Stimulated activated CD4-positive, alpha-beta T cell treated with anti-CD3 and anti-CD28 coated beads, Interleukin-4, amount 100 ng/mL, for 1 hour (primary cell): ENCODE results near the gene PRRG1.
"Not testable (repeated sequence)": the region's sequence is repeated elsewhere in the genome, so short reads cannot be mapped to it uniquely, and the experiment has no call there.

Source experiments
- DNase-seq: peaks from one replicate; pipeline ENCODE4 v3.0.0-alpha.2; 2020

Gene PRRG1

DNA sequence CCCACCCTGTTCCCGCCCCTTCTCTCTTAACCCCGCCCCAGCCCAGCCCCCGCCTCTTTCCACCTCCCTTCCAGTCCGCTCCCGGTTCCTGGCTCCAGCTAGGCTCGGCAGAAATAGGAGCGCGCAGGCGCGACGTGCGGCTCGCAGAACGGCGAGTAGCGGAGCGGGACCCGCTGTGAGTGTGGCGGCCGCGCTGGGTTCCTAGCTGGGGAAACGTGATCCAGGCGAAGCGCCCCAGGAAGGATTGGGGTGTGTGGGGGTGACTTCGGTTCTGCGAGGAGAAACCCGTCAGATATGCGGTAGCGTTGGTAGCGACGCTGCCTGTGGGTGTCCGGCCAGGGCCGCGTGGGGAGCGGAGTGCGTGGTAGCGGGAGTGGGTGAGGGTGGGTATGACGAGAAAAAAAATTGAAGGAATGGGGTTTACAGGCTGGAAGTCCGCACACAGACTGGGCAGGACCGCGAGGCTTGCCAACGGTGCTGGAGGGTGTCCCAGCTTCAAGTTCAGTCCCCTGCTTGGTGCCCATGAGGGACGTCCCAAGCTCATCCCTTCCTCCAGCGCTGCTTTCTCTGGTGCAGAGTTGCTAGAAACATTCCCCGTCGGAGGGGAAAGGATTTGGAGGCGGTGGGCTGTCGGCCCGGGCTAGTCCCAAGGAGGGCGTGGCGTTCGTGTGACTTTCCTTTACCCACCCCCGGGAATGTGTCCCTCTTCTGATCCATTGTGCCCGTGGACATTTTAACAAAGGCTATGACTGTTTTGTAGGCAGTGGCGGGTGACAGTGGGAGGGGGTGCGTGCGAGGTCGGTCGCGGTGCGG, at the start of gene PRRG1:
PRRG1 (plus strand) TSS at position 144 of the 813 bp plus-strand sequence. CDS start 56,886 bp downstream, outside the sequence.
- no peak for DNase-seq

- DNase-seq = no peak
Measured at GRCh38 chrX:37302569-37302968, 46.6 kb upstream of the PRRG1 start.

DNA sequence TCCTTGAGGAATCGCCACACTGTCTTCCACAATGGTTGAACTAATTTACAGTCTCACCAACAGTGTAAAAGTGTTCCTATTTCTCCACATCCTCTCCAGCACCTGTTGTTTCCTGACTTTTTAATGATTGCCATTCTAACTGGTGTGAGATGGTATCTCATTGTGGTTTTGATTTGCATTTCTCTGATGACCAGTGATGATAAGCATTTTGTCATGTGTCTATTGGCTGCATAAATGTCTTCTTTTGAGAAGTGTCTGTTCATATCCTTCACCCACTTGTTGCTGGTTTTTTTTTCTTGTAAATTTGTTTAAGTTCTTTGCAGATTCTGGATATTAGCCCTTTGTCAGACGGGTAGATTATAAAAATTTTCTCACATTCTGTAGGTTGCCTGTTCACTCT, 43.9 kb upstream of the PRRG1 start:
- DNase-seq = not testable (repeated sequence)

- no peak for DNase-seq
Measured at GRCh38 chrX:37314531-37314930, 34.6 kb upstream of the PRRG1 start.

- no peak for DNase-seq
Measured at GRCh38 chrX:37315511-37316248, 33.5 kb upstream of the PRRG1 start.

DNA sequence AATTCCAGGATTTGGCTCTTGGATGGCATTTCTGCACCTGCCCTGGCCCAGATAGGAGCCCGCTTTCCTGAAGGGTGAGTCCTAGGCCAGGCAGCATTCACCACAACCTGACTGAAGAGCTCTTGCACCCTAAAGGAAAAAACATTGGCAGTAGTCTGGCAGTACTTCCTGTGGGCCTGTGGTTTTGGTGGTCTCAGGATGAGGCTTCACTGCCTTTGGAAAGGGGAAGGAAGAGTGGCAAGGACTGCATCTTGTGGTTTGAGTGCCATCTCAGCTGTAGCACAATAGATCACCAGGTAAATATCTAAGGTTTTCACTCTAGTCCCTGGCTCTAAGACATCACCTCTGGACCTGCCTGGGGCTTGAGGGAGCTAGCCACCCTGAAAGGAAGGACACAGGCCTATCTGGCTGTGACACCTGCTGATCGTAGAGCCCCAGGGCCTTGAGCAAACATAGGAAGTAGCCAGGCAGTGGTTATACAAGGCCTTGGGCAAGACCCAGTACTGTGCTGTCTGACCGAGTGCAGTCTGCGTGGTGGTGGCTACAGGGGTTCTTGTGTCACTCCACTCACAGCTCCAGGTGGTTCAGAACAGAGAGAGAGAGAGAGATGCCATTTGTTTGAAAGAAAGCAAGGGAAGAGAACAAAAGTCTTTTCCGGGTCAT, 28.5 kb upstream of the PRRG1 start:
- no peak for DNase-seq

GRCh38 chrX:37330642-37331041, 18.5 kb upstream of the PRRG1 start:
- DNase-seq = no peak

- no peak for DNase-seq
Measured at GRCh38 chrX:37331546-37331945, 17.6 kb upstream of the PRRG1 start.

- DNase-seq = no peak
Measured at GRCh38 chrX:37332055-37332454, 17.1 kb upstream of the PRRG1 start.

GRCh38 chrX:37332987-37333658, 16.0 kb upstream of the PRRG1 start:
- DNase-seq = no peak

GRCh38 chrX:37347420-37347819, 1.7 kb upstream of the PRRG1 start:
- DNase-seq = no peak

GRCh38 chrX:37348231-37348970, 763 bp upstream of the PRRG1 start:
- no peak for DNase-seq

- DNase-seq = no peak
Measured at GRCh38 chrX:37348971-37349220, 268 bp upstream of the PRRG1 start.

GRCh38 chrX:37350034-37350365, 836 bp downstream of the PRRG1 start:
- no peak for DNase-seq

GRCh38 chrX:37353646-37354045, 4.5 kb downstream of the PRRG1 start:
- DNase-seq = no peak

- DNase-seq = no peak
Measured at GRCh38 chrX:37357436-37357835, 8.3 kb downstream of the PRRG1 start.

DNA sequence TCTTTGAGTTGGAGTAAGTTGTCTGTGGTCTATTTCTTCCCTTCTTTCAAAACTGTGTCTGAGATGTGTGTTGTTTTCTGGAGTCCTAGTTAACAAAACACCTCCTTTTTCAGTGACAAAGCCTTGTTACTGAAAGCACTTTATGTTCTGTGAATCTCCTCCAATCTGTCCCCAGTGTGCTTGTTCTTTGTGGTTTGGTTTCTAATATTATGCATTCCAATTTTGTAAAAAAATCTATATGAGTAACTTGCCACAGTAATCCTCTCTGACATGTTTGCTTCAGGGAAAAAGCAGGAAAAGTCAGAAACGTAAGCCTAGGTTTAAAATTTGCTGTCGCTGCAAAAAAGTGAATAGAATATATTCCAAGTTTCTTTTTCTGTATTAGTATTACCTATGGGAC, 12.4 kb downstream of the PRRG1 start:
- no peak for DNase-seq

GRCh38 chrX:37364666-37365065, 15.5 kb downstream of the PRRG1 start:
- no peak for DNase-seq

DNA sequence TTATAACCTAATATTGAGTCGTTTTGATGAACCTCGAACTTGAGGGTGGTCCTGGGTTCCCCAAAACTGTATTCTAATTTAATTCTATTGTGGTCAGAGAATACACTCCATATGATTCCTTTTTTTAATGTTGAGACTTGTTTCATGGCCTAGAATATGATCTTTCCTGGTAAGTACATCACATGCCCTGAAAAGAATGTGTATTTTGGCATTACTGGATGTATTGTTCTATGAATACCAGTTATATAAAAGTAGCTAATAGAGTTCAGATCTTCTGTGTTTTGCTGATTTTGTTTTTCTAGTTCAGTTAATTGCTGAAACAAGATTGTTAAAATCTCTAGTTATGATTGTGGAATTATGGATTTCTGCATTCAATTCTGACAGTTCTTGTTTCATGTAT, 18.8 kb downstream of the PRRG1 start:
- DNase-seq = no peak

GRCh38 chrX:37370499-37371141, 21.5 kb downstream of the PRRG1 start:
- no peak for DNase-seq

GRCh38 chrX:37371578-37371991, 22.4 kb downstream of the PRRG1 start:
- DNase-seq = no peak

- DNase-seq = no peak
Measured at GRCh38 chrX:37378404-37378803, 29.2 kb downstream of the PRRG1 start.
